Limb (tissue), 2 donors: ENCODE results near the gene CEP57.
"Not testable (repeated sequence)": the region's sequence is repeated elsewhere in the genome, so short reads cannot be mapped to it uniquely, and the experiment has no call there.

Experiments
- DNase-seq, 2 donors: peaks; one replicate each; pipeline ENCODE4 v3.0.0-alpha.2; 2016; ENCODE audit errors: extremely low spot score in 2 of 2

The CEP57 gene

DNA sequence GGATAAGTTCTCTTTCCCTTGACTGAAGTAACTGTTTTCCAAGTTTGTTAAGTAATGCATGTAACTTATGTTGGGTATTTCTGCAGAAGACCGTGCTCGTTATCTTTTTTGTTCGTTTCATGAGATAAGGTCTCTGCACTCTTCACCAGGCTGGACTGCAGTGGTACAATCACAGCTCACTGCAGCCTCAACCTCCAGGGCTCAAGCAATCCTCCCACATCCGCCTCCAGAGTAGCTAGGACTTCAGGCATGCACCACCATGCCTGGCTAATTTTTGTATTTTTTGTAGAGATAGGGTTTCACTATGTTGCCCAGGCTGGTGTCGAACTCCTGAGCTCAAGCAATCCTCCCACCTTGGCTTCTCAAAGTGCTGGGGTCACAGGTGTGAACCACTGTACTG lies 64.1 kb downstream of the CEP57 start:
- DNase-seq, result not testable (repeated sequence)

DNA sequence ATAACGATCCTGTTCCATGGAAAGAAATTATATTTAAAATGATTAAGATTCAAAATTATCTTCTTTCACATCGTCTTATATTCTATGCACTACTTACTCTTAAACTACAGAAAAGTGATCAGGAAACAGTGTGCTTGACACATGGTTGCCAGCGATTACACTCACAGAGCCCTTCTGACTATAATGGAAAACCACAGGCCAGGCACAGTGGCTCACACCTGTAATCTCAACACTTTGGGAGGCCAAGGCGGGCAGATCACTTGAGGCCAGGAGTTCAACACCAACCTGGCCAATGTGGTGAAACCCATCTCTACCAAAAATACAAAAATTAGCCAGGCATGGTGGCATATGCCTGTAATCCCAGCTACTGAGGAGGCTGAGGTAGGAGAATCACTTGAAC lies 69.7 kb downstream of the CEP57 start:
- DNase-seq, result not testable (repeated sequence)

DNA sequence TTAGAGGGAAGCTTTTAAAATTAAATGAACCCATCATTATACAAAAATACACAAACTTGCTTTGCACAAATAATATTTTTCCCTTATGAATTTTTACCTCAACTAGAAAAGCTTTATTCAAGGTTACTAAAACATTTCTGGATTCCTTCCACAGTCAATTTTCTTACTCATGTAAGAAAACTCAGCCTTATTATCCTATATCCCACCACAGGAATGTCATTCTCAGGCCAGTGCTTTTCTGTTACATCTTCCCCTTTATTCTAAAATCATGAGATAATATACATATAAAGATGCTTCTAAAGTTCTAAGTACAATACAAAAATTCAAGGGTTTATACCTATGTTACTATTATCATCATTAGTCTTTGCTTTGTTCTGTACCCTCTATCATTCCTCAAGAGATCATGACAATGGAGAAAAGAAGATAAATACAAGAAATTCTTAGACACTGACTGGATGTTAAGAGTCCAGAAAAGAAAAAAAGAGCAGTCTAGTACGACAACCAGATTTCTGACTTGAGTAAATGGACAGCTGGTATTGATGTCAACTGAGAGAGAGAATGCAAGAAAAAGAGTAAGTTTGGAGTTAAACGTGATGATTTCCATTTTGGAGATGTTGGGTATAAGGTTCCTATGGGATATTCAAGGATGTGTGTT lies 73.3 kb downstream of the CEP57 start:
- no peak for DNase-seq

DNA sequence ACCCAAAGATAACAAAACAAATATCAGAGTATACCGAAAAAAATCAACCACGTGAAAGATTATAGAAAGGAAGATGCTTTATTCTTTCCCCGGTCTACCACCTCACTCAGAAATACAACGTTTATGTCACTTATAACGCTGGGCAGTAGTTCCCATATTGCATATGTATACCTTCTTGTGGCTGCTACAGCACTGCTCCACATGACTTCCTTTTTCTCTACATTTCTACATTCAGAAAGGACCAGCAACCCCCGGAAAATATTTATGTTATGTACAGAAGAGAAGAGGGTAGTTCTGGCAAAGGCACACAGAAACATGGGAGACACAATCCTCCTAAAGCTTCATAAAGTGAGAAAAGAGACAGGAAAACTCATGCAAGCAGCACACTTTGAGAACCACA lies 76.8 kb downstream of the CEP57 start:
- DNase-seq, result no peak

DNA sequence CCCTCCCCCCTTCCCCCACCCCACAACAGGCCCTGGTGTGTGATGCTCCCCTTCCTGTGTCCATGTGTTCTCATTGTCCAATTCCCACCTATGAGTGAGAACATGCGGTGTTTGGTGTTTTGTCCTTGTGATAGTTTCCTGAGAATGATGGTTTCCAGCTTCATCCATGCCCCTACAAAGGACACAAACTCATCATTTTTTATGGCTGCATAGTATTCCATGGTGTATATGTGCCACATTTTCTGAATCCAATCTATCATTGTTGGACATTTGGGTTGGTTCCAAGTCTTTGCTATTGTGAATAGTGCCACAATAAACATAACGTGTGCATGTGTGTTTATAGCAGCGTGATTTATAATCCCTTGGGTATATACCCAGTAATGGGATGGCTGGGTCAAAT lies 80.6 kb downstream of the CEP57 start:
- not testable (repeated sequence) for DNase-seq

DNA sequence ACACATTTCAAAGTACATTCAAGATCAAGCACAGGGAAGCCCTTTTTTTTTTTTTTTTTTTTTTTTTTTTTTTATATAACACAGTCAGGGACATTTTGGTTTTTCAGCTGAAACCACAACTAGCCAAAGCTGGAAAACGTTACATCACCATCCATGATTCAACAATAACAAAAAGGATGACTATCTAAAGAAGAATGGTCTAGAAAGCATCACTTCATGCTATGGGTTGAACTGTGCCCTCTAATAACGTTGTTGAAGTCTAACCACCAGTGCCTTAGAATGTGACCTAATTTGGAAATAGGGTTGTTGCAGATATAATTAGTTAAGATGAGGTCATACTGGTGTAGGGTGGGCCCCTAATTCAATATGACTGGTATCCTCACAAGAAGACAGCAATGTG lies 87.0 kb downstream of the CEP57 start:
- no peak for DNase-seq
